Suprapubic skin (tissue), 3 donors: ENCODE data around the gene KCTD10.

Experiments used
- CTCF ChIP-seq, 2 donors: fragments of 200-600 bp in 1 of 2; fragments of 450-650 bp in 1 of 2; sonication (generic) in 1 of 2; IDR thresholded peaks; one replicate each; pipeline ENCODE4 v1.5.1; 2016 to 2019; ENCODE audit warnings: antibody characterized with exemption in 2 of 2, mild to moderate bottlenecking in 1 of 2, moderate library complexity in 1 of 2
- POLR2AphosphoS5 ChIP-seq, 3 donors: sonication (generic); formaldehyde crosslinking; IDR thresholded peaks; one replicate each; pipeline ENCODE4 v1.6.1; 2017; ENCODE audit warnings: antibody characterized with exemption in 3 of 3

DNA sequence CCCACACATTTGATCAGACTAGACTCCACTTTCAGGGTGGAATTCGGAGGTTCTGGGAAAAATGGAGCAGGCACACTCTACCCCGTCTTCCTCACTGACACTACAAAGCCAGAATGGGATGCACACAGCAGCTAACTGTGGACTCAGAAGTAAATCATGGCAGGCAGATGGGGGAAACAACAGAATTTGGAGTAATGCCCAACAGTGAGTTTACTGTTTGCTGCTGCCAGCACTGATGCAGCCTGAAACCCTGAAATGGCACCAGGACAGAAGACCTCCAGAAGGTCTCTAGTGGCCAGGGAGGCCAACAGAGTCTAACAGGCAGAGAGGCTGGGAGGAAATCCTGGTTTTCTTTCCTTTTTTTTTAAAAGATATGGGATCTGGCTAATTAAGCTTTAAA lies 24.6 kb downstream of the KCTD10 start:
- TF ChIP-seq POLR2AphosphoS5 (IDR thresholded peaks at IDR 0.05) (no peak), CTCF (IDR thresholded peaks at IDR 0.05) (no peak)
